Measurements from ENCODE around the gene CLDN6.

CLDN6 gene

DNA sequence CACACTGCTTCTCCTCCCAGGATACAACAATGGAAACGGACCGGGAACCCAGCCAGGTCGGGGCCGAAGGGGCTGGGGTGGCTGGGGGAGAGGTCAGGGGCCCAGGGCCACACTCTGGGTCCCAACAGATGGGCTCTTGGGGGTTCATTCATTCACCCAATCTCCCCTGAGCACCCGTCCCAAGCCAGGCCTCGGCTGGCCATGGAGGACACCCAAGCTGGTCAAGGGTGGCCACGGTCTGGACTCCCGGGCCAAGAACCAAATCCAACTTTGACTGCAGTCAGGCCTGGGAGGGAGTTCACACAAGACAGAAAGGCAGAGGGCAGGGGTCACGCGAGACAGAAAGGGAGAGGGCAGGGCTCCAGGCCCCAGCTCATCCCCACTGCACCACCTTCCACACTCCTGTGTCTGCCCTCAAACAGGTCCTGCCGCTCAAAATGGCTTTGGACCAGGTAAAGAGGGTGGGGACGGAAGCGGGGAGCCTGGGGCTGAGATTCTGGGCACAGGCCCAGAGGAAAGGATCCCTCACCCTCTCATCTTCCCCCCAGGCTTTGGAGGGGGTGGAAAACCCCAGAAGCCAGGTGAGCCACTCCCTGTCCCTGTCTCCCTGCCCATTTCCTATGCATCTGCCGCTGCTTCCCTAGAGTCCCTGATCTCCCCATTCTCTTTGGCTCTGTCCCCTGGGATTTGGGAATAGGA, 25.5 kb downstream of the CLDN6 start:
- no peak for FAIRE-seq
- no peak for DNase-seq (ENCODE audit: extremely low spot score, insufficient read length, low read depth)

DNA sequence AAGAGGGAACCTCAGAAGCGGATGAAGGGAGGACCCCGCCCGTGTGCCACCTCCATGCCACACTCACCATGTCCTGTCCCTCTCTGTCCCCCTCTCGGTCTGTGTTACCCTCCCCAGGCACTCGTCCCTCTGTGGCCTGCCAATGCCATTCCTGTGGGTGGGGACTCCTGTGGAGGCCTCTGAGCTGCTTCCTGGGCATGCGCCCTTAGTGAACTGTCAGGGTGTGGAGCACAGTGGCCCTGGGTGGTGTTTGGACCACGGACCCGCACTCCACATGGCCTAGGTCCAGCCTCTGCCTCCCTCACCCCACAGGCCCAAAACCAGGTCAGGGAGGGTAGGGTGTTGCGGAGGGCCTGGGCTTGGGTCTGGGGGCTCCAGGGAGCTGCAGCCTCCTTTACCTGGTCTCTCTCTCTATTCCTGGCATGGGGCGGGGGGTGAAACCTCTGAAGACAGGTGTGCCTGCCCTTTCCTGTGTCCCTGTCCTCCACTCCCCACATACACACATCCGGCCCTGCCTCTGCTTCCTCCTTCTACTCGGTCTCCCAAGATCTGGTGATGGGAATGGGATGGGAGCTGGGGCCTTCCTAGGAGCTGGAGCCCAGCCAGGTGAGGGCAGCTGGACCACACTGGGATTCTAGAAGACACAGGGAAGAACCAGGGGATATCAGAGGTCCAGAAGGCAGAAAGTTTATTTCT, 26.3 kb downstream of the CLDN6 start:
- DNase-seq (ENCODE audit: extremely low spot score, insufficient read length, low read depth) (no peak), FAIRE-seq (no peak)

DNA sequence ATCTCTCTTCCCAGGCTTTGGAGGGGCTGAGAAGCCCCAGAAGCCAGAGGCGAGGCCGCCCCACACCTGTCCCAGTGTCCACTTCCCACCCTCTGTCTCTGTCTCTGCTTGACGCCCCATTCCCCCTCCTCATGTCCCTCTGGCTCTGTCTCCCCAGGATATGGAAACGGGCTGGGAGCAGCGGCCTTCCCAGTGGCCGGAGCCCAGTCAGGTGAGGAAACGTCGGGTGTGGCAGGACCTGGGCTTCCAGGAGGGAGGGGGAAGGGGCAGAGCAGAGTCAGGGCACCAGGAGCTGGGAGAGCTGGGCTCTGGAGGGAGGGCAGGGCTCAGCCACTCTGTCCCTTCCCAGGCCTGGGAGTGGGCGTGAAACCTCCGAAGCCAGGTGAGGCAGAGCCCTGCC, 27.1 kb downstream of the CLDN6 start:
- no peak for FAIRE-seq
- no peak for DNase-seq (ENCODE audit: extremely low spot score, insufficient read length, low read depth)

DNA sequence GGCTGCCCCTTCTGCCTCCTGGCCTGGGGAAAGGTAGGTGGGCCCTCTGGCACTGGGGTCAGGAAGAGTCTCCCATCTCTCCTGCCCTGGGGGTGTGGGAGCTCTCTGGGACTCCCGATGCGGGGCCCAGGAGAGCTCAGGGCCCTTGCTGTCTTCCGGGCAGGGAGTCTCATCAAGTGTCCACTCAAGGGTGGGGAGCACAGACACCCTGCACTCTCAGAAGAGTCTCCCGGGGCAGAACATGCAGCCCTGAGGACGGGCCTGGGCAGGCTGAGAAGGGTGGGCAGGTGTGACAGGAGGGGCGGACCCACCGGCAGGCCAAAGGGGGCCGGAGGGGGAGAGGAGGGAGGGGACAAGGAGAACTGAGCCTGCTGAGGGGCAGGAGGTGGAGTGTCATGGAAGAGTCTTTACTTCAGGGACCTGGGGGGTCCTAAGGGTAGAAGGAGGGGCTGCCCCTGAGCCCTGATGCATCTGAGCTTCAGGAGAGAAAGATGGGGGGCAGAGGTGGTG, 29.3 kb downstream of the CLDN6 start:
- no peak for DNase-seq (ENCODE audit: extremely low spot score, insufficient read length, low read depth)
- no peak for FAIRE-seq

DNA sequence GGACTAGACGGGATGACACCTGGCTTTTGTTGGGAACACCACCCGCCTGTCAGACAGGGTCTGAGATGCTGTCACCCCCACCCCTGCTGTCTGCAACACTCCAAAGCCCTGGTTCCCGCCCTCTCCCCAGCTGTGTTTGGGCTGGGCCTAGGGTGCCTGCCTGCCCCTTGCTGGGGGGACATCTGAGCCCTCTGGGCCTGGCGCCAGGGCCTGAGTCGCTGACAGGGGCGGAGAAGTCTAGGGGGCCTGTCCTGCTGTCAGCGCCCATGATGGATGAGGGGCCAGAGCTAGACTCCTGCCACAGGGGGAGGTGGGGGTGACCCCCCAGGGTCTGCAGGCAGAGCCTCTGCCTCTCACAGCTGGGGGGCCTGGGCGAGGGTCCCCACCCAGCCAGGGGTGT, 30.1 kb downstream of the CLDN6 start:
- no peak for DNase-seq (ENCODE audit: extremely low spot score, insufficient read length, low read depth)
- no peak for FAIRE-seq

GRCh38 chr16:2987286-2987685, 30.7 kb downstream of the CLDN6 start:
- DNase-seq (ENCODE audit: extremely low spot score, insufficient read length, low read depth) = no peak
- FAIRE-seq = no peak

DNA sequence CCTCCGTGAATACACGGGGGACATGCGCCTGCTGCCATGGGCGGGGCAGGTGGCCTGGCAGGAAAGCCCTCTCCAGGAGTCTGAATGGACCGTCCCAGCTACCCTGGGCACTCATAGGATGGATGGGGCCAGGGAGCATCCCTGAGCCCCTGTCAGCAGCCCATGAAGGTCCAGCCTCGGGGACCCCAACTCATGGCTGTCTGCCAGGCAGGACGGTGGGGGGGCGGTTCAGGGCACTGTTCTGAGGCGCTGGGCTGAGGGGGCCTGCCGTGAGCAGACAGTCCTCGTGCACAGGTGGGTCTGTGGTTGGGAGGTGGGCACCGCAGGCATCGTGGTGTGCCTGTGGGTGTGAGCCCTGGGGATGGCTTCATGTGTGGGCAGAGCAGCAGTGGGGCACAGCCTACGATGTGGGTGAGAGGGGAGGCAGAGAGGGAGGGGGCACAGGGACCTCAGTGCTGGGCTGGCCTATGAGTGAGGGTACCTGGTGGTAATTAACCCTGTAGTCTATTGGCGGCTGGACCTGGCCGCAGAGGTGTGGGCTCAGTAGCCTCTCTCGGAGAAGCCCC, 31.3 kb downstream of the CLDN6 start:
- DNase-seq (ENCODE audit: extremely low spot score, insufficient read length, low read depth) (no peak), FAIRE-seq (no peak)

- no peak for DNase-seq (ENCODE audit: extremely low spot score, insufficient read length, low read depth)
- no peak for FAIRE-seq
Measured at GRCh38 chr16:2985893-2986355, 32.1 kb downstream of the CLDN6 start.

- DNase-seq (ENCODE audit: extremely low spot score, insufficient read length, low read depth) (no peak), FAIRE-seq (no peak)
Measured at GRCh38 chr16:2985462-2985861, 32.5 kb downstream of the CLDN6 start.

GRCh38 chr16:2983706-2984136, 34.3 kb downstream of the CLDN6 start:
- DNase-seq (ENCODE audit: extremely low spot score, insufficient read length, low read depth) = peak; percentile 76
- peak; percentile 73 for FAIRE-seq

- FAIRE-seq (no peak), DNase-seq (ENCODE audit: extremely low spot score, insufficient read length, low read depth) (no peak)
Measured at GRCh38 chr16:2982402-2982801, 35.6 kb downstream of the CLDN6 start.

GRCh38 chr16:2981899-2982250, 36.1 kb downstream of the CLDN6 start:
- DNase-seq (ENCODE audit: extremely low spot score, insufficient read length, low read depth) (no peak), FAIRE-seq (no peak)

GRCh38 chr16:2981177-2981898, 36.6 kb downstream of the CLDN6 start:
- no peak for DNase-seq (ENCODE audit: extremely low spot score, insufficient read length, low read depth)
- no peak for FAIRE-seq

DNA sequence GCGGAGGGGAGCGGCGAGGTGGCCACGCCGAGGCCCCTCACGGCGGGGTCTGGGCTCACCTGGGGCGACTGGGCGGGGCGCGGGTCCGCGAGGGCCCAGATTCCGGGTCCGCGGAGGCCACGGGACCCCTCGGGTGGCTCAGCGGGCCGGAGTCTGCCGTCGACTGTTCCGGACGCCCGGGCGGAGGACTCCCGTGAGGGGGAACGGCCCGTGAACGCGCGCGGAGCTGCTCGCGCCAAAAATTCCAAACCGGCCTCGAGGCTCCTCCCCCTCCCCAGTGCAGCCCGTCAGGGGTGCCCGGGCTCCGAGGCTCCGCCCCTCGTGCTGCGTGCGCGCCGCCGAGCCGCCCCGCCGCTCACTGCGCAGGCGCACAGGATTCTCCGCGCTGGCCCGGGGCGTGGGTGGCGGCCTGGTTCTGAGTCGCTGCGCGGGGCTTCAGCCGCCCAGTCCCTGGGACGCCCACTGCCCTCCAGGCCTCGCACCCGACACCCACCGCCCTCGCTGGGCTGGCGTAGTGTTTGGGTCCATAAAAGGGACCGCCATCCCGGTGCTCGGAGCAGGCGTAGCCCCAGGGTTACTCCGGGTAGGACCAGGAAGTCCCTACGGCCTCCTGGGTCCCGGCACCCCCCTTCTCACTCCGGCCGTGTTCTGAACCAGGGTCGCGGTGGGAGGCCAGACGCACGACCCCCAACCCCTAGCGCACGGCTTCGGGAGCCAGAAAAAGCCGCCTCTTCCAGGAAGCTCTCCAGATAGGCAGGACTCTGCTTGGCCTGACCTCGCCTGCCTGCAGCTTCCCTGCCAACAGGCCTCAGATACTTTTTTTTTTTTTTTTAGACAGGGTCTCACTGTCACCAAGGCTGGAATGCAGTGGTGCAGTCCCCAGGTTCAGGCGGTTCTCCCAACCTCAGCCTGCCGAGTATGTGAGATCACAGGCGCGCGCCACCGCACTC, 37.5 kb downstream of the CLDN6 start, which contains the start of gene PKMYT1:
PKMYT1 (minus strand) TSS at position 220 of the 950 bp plus-strand sequence. CDS start 789 bp downstream, outside the sequence.
- FAIRE-seq (peak; percentile 87), DNase-seq (ENCODE audit: extremely low spot score, insufficient read length, low read depth) (peak; percentile 100)

GRCh38 chr16:2979669-2980226, 38.2 kb downstream of the CLDN6 start:
- no peak for FAIRE-seq
- no peak for DNase-seq (ENCODE audit: extremely low spot score, insufficient read length, low read depth)

DNA sequence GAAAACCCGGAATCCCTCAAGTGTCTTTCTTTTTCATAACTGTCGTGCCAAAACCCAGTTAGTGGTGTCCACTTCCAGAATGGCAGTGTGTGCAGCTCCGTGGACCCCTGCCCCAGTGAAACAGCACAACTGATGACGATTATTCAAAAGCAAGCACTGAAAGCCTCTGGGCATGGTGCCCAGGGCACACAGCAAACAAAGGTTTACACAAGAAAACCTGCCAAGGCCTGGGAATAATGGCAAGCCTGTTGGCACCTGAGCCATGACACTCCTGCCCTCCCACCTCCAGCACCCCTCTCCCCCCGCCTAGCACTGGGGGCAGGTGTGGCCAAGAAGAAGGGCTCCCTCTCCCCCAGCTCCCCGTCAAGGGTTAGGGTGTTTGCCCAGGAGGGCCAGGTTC, 40.5 kb downstream of the CLDN6 start:
- FAIRE-seq (no peak), DNase-seq (ENCODE audit: extremely low spot score, insufficient read length, low read depth) (no peak)

- FAIRE-seq = no peak
Measured at GRCh38 chr16:2976673-2977072, 41.3 kb downstream of the CLDN6 start.

GRCh38 chr16:2976201-2976600, 41.8 kb downstream of the CLDN6 start:
- FAIRE-seq = no peak
- DNase-seq (ENCODE audit: extremely low spot score, insufficient read length, low read depth) = no peak

More at GRCh38 chr16:2976673-2977072, 41.3 kb downstream of the CLDN6 start:
- DNase-seq (ENCODE audit: extremely low spot score, insufficient read length, low read depth) = no peak

Data from GM18507 (cell line).